GM21526 (cell line): Measurements from ENCODE around the gene ZNF735.
"Not testable (repeated sequence)": the region's sequence is repeated elsewhere in the genome, so short reads cannot be mapped to it uniquely, and the experiment has no call there.

Experiments
- ATAC-seq: cut with Tn5 transposase; IDR thresholded peaks from one replicate; pipeline ENCODE4 v1.9.1; 2021; ENCODE audit warnings: moderate library complexity; ENCODE audit not compliant: unreplicated experiment, low FRiP score

The ZNF735 gene

GRCh38 chr7:64206903-64207302 is at the start of gene ZNF735:
TSS of gene ZNF735 (plus strand) at chr7:64207203. CDS start at chr7:64207203, 0 bp downstream.
- no peak for ATAC-seq

GRCh38 chr7:64170974-64171373 is 36.0 kb upstream of the ZNF735 start:
- ATAC-seq: not testable (repeated sequence)

- no peak for ATAC-seq
These were observed 32.7 kb upstream of the ZNF735 start for GRCh38 chr7:64174328-64174727.

- ATAC-seq: no peak
These were observed 32.1 kb upstream of the ZNF735 start for GRCh38 chr7:64174941-64175340.

GRCh38 chr7:64180989-64181388 is 26.0 kb upstream of the ZNF735 start:
- ATAC-seq: no peak

- no peak for ATAC-seq
These were observed 25.4 kb upstream of the ZNF735 start for GRCh38 chr7:64181586-64181985.

- ATAC-seq: no peak
These were observed 24.8 kb upstream of the ZNF735 start for GRCh38 chr7:64182036-64182790.

GRCh38 chr7:64183126-64183742 is 23.8 kb upstream of the ZNF735 start:
- ATAC-seq: no peak

GRCh38 chr7:64183827-64184372 is 23.1 kb upstream of the ZNF735 start:
- no peak for ATAC-seq

GRCh38 chr7:64184376-64184775 is 22.6 kb upstream of the ZNF735 start:
- no peak for ATAC-seq

GRCh38 chr7:64187408-64187807 is 19.6 kb upstream of the ZNF735 start:
- ATAC-seq: no peak

GRCh38 chr7:64192148-64192704 is 14.8 kb upstream of the ZNF735 start:
- no peak for ATAC-seq

- no peak for ATAC-seq
These were observed 14.2 kb upstream of the ZNF735 start for GRCh38 chr7:64192775-64193174.

GRCh38 chr7:64219710-64220298 is 12.8 kb downstream of the ZNF735 start:
- ATAC-seq: not testable (repeated sequence)

- ATAC-seq: no peak
These were observed 16.4 kb downstream of the ZNF735 start for GRCh38 chr7:64223366-64223765.

- not testable (repeated sequence) for ATAC-seq
These were observed 21.2 kb downstream of the ZNF735 start, which contains the start of gene ZNF679 for GRCh38 chr7:64228174-64228573. TSS of gene ZNF679 (plus strand) at chr7:64228474. CDS start at chr7:64249118, 20,644 bp downstream.

- no peak for ATAC-seq
These were observed 59.4 kb downstream of the ZNF735 start for GRCh38 chr7:64266341-64266919.
